K562 (cell line): ENCODE results near the gene PPP6R1. TPM values are rescaled to one million over a fixed set of nuclear protein-coding genes. Genes with fewer than 3 reads are reported as not detected.

Experiments
- CTBP1 ChIP-seq: fragments of 450-650 bp; IDR thresholded peaks from 2 replicates; pipeline ENCODE4 v1.6.1; 2016; ENCODE audit warnings: borderline replicate concordance
- DIDO1 ChIP-seq: fragments of 450-650 bp; IDR thresholded peaks from 2 replicates; pipeline ENCODE4 v1.6.1; 2016; ENCODE audit warnings: low read depth, missing biosample characterization, missing genetic modification characterization
- E4F1 ChIP-seq: fragments of 250-450 bp; sonication (Bioruptor Pico); IDR thresholded peaks from 2 replicates; pipeline ENCODE4 v1.5.0; 2021; ENCODE audit warnings: mild to moderate bottlenecking, borderline replicate concordance
- ELF2 ChIP-seq: fragments of 250-450 bp; sonication (Bioruptor Pico); IDR thresholded peaks from 2 replicates; pipeline ENCODE4 v1.5.0; 2021; ENCODE audit warnings: mild to moderate bottlenecking
- FOXK2 ChIP-seq, 2 experiments: fragments of 450-650 bp; IDR thresholded peaks in 1 of 2; conservative IDR thresholded peaks in 1 of 2; 2 replicates each; pipeline ENCODE4 v1.6.1; 2016; ENCODE audit warnings: low read depth in 2 of 2, mild to moderate bottlenecking in 1 of 2
- HES1 ChIP-seq: fragments of 450-650 bp; IDR thresholded peaks from 2 replicates; pipeline ENCODE4 v1.6.1; 2016; ENCODE audit warnings: low read depth, mild to moderate bottlenecking, moderate library complexity
- HMGN3 ChIP-seq: IDR thresholded peaks from 2 replicates; pipeline ENCODE4 v1.6.1; 2011; ENCODE audit warnings: borderline replicate concordance, low read depth, mild to moderate bottlenecking, mixed read lengths, low read length; ENCODE audit not compliant: insufficient read length; ENCODE audit errors: extremely low read depth
- JUNB ChIP-seq: fragments of 450-650 bp; formaldehyde crosslinking; conservative IDR thresholded peaks from 2 replicates; pipeline ENCODE4 v1.4.0; 2020; ENCODE audit warnings: mild to moderate bottlenecking
- NBN ChIP-seq: fragments of 450-650 bp; IDR thresholded peaks from 2 replicates; pipeline ENCODE4 v1.6.1; 2016; ENCODE audit warnings: low read depth, mild to moderate bottlenecking
- PBX2 ChIP-seq, 2 experiments: IDR thresholded peaks in 1 of 2; conservative IDR thresholded peaks in 1 of 2; 2 replicates each; pipeline ENCODE4 v1.6.1; 2016; ENCODE audit warnings: low read depth in 2 of 2, mild to moderate bottlenecking in 1 of 2, missing compliant biosample characterization in 1 of 2, missing genetic modification characterization in 1 of 2, moderate library complexity in 1 of 2
- PHF20 ChIP-seq: fragments of 450-650 bp; IDR thresholded peaks from 2 replicates; pipeline ENCODE4 v1.6.1; 2018; ENCODE audit not compliant: partially characterized antibody
- RB1 ChIP-seq: fragments of 450-650 bp; IDR thresholded peaks from 2 replicates; pipeline ENCODE4 v1.6.1; 2017; ENCODE audit warnings: low read depth, mild to moderate bottlenecking
- SAFB ChIP-seq: fragments of 200-400 bp; formaldehyde crosslinking; IDR thresholded peaks from 2 replicates; pipeline ENCODE4 v1.6.1; 2017; ENCODE audit warnings: low read depth, low read length, borderline replicate concordance
- STAT5A ChIP-seq: IDR thresholded peaks from 2 replicates; pipeline ENCODE4 v1.6.1; 2012; ENCODE audit warnings: low read length, inconsistent platforms, borderline replicate concordance
- TCF7 ChIP-seq: sonication (generic); IDR thresholded peaks from 2 replicates; pipeline ENCODE4 v1.6.1; 2016; ENCODE audit warnings: antibody characterized with exemption, borderline replicate concordance
- TCFL5 ChIP-seq: fragments of 250-450 bp; sonication (Bioruptor Pico); conservative IDR thresholded peaks from 2 replicates; pipeline ENCODE4 v1.6.1; 2021; ENCODE audit warnings: mild to moderate bottlenecking, moderate library complexity, matching md5 sums
- THRAP3 ChIP-seq: fragments of 450-650 bp; IDR thresholded peaks from 2 replicates; pipeline ENCODE4 v1.6.1; 2016; ENCODE audit warnings: mild to moderate bottlenecking, inconsistent platforms, borderline replicate concordance
- ZBTB26 ChIP-seq: fragments of 450-650 bp; formaldehyde crosslinking; IDR thresholded peaks from 2 replicates; pipeline ENCODE4 v1.4.0; 2022; ENCODE audit warnings: missing genetic modification characterization
- ZFP30 ChIP-seq: fragments of 250-450 bp; sonication (Bioruptor Pico); IDR thresholded peaks from 2 replicates; pipeline ENCODE4 v1.8.0; 2022; ENCODE audit warnings: moderate library complexity, mild to moderate bottlenecking, inconsistent platforms, borderline replicate concordance
- ZNF274 ChIP-seq: IDR thresholded peaks from 2 replicates; pipeline ENCODE4 v1.6.1; 2011; ENCODE audit warnings: low read depth, mild to moderate bottlenecking, low read length, moderate library complexity, borderline replicate concordance
- ZNF707 ChIP-seq: fragments of 250-450 bp; sonication (Bioruptor Pico); conservative IDR thresholded peaks from 2 replicates; pipeline ENCODE4 v1.8.0; 2022; ENCODE audit warnings: inconsistent platforms, mild to moderate bottlenecking, moderate library complexity
- polyA plus RNA-seq, 8 experiments: library from polyadenylated mRNA; depleted of rRNA in 4 of 8; stranded (reverse) in 5 of 8; unstranded in 3 of 8; fragments of >200 nt; fragmentation: Nextera tagmentation in 2 of 8; fragmentation: Illumina TruSeq in 1 of 8; extraction: Ambion mirVana in 2 of 8; extraction: Trizol in 1 of 8; gene quantifications; 2 replicates each; pipeline versions ENCODE4 v1.2.1 to v1.2.3, GENCODE V29; 2011 to 2014; ENCODE audit warnings: inconsistent platforms in 1 of 8, missing spikeins in 1 of 8
- total RNA-seq, 7 experiments: library from RNA; depleted of rRNA in 6 of 7; stranded (reverse); fragments of >200 nt in 6 of 7; fragmentation: Illumina TruSeq in 2 of 7; extraction: Trizol in 2 of 7; gene quantifications; 2 replicates each; pipeline versions ENCODE4 v1.2.1 to v1.2.3, GENCODE V29; 2011 to 2021; ENCODE audit warnings: low replicate concordance in 1 of 7

Gene PPP6R1
- total and polyA plus RNA-seq, 9 of the 15 experiments (the other 6 are each of a cell fraction or from before 2014, with no cell fraction given) = 0.48 to 135 (median 37.2) TPM

GRCh38 chr19:55206664-55207500 is 51.9 kb downstream of the PPP6R1 start (continued):
- TF ChIP-seq TCF7 (no peak), SAFB (no peak), THRAP3 (no peak), TCFL5 (CRISPR knock-in tag) (no peak), RB1 (peak; percentile 42; the same call in 1 of the 2 replicates), CTBP1 (peak; percentile 50; the same call in 1 of the 2 replicates), NBN (peak; percentile 55; the same call in 1 of the 2 replicates), E4F1 (CRISPR knock-in tag) (no peak), FOXK2 (conservative IDR thresholded peaks at IDR 0.05 in 1 of 2, IDR thresholded peaks at IDR 0.05 in 1 of 2; ENCODE audit: low read depth in 2 of 2) (no peak), HMGN3 (peak; percentile 55), DIDO1 (tag) (no peak), ZFP30 (CRISPR knock-in tag) (no peak), STAT5A (no peak), PBX2 (CRISPR knock-in tag; IDR thresholded peaks at IDR 0.05; ENCODE audit: low read depth) (no peak), PBX2 (tag; conservative IDR thresholded peaks at IDR 0.05; ENCODE audit: low read depth) (no peak), PHF20 (no peak), ZBTB26 (CRISPR knock-in tag) (no peak), ZNF274 (no peak), ZNF707 (CRISPR knock-in tag) (no peak), HES1 (no peak), ELF2 (CRISPR knock-in tag) (no peak), JUNB (CRISPR knock-in tag) (peak; percentile 63; the same call in 1 of the 2 replicates)
